NCI-H226 (cell line): ENCODE results near the gene OSTF1.

ENCODE experiments used
- DNase-seq: peaks from one replicate; pipeline ENCODE4 v3.0.0-alpha.2; 2015

OSTF1 gene

DNA sequence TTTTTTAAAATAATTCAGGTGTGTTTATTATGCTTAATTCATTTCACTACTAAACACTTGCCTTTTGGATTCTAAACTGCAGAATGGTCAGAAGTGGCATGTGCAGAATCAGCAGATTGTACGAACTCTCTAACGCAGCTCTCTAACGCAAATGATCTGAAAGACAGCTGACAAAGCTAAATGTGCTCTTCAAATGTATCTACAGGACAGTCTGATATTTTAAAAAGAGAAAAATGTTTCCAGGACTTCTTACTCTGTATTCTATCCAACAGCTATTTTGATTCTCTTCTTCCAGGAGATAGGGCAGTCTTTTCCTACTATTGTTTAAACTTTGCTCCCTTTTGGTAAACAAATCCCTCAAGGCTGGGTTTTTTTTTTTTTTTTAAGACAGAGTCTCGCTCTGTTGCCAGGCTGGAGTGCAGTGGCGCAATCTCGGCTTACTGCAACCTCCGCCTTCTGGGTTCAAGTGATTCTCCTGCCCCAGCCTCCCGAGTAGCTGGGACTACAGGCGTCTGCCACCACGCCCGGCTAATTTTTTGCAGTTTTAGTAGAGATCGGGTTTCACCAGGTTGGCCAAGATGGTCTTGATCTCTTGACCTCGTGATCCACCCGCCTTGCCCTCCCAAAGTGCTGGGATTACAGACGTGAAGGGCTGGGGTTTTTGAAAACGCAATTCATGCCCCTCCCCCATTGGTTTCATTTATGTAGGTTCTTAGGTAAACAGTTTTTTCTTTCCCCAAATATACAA, 1.6 kb upstream of the OSTF1 start:
- no peak for DNase-seq

DNA sequence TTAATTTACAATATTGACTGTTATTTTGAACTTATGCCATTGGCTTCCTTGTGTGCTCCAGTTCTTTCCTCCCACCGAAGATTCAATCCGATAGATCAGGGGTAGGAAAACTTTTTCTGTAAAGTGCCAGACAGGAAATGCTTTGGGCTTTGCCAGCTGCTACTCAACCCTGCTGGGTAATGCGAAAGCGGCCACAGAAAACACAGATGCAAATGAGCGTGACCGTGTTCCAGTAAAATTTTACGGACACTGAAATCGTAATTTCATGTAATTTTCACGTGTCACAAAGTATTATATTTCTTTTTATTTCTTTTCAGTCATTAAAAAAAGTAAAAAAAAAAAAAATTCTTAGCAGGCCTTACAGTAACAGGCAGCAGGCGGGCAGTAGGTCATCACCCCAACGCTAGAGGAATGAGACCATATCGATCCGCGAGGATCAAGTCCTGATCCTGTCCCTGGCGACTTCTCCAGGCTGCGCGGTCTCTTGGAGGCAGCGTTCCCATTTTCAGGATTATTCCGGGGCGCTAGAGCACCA, 958 bp upstream of the OSTF1 start:
- peak; percentile 28 for DNase-seq

DNA sequence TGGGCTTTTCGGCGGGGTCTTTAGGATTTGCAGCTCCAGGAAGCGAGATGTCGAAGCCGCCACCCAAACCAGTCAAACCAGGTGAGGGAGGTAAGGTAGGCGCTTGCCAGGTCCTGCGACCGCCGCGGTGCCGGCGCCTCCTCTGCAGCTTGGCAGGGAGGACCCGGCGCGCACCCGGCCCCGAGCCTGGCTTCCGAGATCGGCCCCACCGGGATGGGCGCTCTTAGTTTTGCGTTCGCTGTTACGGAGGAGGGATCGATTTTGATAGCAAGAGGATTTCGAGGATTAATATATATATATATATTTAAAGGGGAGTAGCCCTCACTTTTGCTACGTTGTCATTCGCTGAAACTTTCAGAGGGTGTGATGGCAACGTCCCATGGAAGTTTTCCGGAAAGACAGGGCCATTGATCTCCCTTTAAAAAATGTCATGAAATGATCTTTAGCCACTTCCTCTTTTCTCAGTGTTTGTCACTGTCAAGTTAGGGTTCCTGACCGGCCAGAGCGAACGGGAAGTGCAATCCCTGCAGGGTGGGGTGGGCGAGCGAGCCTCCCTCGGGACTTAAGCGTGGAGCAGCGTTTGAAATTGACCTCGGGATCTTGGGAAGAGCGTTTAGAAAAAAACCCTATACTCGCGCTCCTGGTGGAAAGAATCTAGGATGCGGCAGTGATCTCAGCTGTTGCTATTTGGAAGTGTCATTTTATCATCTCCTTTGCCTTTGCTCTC, 495 bp downstream of the OSTF1 start:
- DNase-seq: no peak

DNA sequence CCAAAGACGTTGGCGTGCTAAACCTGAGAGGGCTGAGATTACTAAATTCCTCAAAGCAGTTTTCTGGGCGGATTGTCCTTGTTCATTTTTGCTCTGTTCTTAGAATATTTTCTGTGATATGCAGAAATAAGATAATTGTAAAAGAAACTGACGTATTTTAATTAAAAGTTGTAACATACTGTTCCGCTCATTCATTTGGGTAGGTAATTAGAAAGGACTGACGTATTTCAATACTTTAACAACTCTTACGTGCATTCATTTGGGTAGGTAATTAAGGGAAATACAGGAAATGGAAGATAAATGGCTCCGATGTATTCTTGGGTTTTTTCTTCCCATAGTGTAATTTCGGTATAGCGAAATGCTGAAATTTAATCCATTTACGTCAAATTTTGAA, 1.1 kb downstream of the OSTF1 start:
- no peak for DNase-seq

DNA sequence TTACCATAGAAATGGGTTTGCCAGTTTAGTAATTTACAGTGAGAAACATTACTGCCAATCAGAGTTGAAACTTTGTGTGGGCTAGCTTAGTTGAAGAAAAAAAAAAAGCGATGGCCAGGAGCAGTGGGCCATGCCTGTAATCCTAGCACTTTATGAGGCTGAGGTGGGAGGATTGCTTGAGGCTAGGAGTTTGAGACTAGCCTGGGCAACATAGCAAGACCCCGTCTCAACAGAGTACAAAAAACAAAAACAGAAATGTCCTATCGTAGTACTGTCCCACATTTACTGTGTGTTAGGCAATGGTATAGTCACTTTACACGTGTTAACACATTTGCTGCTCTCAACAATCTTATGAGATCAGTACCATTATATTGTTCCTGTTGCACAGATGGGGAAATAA, 2.3 kb downstream of the OSTF1 start:
- DNase-seq: no peak

DNA sequence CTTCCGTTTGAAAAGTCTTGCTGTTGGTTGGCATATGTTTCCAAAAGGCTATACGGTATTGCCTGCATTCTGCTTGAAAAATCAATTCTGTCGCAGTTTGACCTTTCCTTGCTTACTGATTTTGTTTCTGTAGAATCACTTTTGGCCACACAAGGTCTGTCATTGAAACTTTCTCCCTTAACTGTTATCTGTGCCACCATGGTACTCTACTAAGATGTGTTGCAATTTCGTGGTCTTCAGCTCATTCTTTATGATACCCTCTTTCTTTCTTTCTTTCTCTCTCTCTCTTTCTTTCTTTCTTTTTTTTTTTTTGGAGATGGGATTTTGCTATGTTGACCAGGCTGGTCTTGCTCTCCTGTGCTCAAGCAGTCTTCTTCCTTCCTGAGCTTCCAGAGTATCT, 4.5 kb downstream of the OSTF1 start:
- no peak for DNase-seq

DNA sequence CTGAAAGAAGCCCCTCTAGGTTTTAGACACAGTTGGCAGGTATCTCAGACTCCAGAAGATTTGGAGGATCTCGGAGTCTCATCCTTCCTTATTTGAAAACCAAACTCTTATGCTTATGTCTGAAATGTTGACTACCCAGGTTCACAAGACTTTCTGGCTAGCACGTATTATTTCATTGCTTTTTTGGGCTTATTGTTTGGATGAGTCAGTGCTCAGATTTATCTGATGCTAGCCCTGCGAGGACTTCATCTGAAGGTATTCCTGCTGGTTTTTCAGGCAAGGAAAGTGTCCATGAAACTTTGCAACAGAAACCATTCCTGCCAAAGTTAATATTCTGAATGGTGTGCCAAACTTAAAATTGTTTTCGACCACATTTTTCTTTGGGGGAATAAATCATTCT, 8.5 kb downstream of the OSTF1 start:
- no peak for DNase-seq

DNA sequence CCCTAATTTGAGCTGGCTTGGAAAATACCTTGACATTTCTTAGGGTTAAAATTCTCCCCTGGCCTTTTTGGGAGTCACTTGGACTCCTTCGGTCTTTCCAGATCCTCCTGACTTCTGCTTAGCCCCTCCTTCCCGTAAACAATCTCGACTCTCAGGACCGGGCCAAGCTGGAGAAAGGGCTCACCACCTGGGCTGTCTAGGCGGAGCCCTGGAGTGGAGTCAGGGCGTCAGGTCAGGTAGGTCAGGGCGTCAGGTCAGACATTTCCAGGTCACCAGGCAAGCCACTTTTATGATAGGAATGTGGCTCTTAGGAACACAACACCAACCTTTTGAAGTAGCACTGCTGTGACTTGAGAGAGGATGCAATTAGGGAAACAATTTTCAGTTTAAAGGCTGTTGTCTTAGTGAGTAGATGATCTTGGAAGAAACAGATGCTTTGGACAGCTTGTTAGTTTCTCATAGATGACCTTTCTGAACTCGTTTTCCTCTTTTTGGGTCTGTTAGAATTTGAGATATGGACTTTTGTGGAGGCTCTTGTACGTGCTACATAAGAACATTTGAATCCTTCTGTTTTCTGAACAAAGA, 12.8 kb downstream of the OSTF1 start:
- DNase-seq: no peak

DNA sequence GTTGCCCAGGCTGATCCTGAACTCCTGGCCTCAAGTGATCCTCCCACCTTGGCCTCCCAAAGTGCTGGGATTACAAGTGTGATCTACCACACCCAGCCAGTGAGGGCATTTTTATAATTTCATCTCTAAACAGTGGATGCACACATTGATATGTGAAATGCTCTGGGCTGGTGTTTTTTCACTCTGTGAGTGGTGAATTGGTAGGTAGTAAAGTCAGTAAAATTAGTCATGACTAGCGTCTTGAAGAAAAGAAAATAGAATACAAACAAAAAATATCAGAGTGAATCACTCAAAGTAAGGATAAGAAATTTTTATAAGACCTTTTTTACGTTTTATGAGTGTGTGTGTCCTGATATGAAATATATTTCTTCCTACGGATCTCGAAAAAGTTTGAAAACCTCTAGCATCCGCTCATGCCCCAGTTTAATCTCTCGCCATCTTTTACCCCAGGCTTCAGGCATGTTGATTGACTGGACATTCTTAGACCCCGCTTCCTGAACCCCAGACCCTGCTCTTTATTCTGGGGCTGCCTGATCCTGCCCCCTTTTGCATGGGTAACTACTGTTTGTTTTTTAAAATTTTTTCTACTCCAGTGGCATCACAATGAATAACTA, 14.0 kb downstream of the OSTF1 start:
- DNase-seq: no peak

DNA sequence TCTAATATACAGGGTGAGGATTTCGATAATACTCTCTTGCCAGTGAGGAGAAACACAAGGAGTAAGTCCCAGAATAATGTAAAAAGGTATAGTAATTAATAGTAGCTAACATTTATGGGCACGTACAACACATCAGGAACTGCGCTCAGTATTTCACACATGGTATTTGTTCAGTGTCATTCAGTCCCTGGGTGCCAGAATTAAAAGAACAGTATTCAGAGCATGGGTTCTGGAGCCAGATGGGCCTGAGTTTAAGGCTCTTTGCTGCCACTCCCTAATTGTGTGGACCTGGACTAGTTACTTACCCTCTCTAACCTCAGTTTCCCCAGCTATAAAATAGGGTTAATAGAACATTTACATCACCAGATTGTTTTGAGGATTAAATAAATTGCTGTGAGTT, 16.3 kb downstream of the OSTF1 start:
- no peak for DNase-seq

DNA sequence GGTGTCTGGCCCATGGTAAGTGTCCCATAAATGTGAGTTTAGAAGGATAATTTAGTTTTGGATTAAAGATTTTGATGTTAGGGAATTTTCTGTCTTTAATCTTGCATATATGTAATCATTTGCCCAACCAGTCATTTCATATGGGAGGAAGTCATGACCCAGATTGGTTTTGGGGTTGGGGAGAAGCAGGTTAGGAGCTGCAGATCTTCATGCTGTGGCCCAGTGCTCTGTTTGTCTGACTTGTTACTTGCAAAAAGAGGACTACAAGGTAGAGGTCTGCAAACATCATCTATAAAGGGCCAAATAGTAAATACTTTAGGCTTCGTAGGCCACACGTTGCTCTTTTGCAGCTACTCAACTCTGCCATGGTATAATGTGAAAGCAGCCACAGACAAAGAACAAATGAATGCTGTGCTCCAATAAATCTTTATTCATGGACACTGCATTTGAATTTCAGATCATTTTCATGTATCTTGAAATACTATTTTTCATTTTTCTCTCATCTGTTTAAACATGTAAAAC, 16.8 kb downstream of the OSTF1 start:
- DNase-seq: no peak

DNA sequence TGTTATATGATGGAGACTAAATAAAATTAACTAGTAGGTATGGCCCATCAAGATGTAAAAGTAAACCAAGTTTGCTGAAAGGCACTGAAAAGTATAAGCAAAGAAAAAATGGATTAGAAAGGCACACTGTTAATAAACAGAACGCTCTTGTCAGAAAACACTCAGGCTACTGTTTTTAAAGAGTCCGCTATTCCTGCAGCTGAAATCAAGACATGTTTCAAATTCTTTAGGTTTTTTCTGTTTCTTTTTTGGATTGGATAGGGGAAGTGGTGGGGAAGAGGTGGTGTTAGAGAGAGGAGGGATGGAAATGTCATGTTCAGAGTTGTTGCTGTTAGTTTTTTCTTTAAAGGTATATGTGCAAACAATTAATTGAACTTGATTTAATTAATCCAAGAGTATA, 17.5 kb downstream of the OSTF1 start:
- no peak for DNase-seq

DNA sequence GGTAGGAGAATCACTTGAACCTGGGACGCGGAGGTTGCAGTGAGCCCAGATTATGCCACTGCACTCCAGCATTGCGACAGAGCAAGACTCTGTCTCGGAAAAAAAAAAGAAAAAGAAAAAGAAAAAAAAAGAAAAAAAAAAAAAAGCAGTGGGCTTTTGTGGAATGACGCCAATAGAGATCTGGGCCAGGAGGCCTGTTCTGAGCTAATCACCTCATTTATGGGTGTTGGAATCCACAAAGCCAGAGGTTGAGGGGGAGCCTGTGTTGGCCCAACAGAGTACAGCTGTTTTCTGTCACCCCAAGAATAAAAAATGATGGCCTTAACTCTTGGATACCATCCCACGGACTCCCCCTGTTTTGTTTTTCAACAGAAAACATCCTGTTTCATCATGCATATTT, 18.5 kb downstream of the OSTF1 start:
- no peak for DNase-seq

DNA sequence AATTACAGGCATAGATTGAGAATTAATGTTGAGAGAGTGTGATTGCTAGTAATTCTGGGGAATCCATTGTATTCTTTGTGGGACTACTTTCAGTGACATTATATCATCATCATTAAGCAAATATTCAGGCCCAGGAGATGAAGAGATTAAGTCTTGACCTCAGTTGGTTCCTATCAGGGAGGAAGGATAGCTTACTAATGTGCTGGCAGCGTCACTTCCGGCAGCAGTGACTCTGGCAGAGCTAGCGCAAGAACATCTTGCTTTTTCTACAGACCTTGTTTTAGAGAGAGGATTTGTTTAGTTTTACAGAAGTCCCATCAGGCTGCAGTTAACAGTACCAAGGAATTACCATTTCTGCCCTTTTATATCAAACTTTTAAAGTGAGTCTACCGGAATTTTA, 20.3 kb downstream of the OSTF1 start:
- peak; percentile 61 for DNase-seq

DNA sequence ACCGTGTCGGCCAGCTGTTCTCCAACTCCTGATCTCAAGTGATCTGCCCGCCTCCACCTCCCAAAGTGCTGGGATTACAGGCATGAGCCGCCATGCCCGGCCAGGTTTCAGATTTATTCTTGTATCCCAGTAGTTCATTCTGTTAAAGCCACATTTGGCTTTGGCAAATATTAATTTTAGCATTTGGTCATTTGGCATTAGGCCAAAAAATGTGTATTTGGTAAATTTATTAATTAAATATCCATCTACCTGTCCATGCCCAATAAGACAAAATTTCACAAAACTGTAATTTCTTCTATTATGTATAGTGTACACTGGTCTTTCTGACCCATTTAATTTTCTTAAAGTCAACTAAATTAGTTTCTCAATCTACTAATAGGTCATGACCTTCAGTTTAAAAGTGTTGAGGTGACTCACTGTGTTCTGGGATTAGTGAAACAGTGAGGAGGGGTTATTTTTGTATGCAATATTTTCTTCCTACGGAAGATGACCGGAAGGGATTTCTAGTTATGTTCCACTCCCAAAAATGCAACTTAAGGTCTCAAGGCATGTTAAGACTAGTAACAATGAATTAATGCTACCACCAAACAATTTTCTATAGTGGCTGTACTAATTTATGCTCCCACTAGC, 21.0 kb downstream of the OSTF1 start:
- no peak for DNase-seq

DNA sequence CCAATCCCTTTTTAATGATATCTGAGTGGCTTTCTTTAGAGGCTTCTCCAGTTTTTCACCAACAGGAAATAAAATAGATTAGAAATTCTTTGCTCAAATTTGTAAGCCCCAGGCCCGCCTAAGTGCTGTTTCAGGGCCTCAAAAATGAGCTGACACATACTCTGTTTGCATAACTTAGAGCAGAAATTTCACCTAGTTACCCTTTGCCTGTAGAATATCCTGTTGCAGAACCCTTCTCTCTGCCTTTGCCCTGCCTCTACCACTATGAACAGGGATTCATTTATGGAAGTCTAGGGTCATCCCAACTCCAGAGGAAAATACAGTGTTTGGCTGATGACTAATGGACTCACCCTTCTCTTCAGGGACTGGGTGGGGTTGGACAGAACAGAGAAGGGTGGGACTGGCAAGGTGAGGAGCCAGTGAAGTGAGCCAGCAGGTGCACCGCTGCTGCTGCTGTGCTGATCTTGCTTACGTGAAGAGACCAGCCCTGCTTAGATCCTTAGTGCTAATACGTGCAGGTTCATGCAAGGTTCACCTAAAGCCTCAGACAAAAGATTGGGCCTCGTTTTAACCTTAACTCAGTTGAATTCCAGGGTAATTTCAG, 22.8 kb downstream of the OSTF1 start:
- no peak for DNase-seq

DNA sequence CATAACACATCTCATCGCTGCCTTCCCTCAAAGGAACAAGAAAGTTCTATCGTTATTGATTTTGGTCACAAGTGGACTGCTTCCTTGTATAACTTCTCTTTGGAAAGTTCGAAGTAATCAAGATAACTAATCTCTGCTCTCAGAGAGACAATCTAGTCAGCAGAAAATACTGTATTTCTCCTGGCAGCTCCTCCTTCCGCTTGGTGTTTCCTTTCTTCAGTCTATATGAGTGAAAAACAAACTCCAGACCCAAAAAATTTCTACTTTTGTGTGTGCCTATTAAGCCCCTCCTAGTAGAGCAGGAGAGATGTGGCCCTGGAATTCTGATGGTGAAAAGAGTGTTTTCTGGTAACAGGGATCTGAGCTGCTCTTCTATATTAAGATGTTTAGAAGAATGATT, 24.5 kb downstream of the OSTF1 start:
- no peak for DNase-seq

DNA sequence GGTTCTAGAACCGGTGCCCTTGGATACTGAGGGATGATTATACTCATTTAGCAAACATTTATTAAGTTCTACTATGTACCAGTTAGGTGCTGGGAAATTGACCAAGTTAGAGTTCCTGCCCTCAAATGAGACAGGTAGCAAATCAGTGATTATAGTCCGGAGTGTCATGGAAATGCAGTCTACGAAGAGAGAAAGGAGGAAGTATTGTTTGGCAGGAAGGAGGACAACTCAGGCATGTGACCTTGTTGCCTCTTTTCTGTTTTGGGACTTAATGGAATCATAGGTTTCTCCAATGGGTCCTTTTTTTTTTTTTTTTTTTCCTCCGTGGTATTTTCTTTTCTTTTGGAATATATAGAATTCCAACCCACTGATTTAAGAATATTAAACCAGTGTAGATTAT, 28.0 kb downstream of the OSTF1 start:
- no peak for DNase-seq

DNA sequence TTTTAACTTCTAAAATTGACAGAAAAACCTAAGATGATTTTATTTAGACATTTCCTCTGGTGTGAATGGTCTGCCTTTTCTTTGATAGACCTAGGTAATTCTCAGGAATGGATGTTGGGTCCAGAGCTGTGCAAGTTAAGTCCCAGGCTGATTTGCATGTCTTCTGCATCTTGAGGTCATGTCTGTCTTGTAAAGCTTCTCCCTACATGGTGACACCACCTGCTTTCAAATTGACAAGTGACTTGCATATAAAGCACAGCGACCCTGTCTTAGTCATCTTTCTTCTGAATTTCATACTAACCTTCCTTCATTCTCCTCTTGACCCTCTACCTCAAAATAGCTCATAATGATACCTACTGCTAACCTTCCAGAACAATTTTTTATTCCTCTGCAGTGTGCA, 29.2 kb downstream of the OSTF1 start:
- DNase-seq: no peak

DNA sequence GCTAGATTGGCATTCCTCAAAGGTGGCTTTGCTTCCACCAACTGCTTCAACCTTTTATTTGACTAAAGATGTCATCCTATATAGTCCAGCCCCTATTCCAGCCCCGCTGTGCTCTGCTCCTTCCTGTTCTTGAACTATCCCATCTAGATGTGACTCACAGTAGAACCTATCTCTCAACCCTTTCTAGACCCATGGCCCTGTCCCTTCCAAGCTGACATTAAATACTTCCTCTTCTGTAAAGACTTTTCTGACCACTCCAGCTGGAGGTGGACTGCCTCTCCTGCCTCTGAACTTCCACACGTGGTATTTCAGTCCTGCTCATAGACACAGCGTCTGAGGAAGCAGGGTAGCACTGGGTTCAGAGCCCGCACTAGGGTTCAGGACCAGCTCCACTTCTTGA, 32.4 kb downstream of the OSTF1 start:
- DNase-seq: no peak

DNA sequence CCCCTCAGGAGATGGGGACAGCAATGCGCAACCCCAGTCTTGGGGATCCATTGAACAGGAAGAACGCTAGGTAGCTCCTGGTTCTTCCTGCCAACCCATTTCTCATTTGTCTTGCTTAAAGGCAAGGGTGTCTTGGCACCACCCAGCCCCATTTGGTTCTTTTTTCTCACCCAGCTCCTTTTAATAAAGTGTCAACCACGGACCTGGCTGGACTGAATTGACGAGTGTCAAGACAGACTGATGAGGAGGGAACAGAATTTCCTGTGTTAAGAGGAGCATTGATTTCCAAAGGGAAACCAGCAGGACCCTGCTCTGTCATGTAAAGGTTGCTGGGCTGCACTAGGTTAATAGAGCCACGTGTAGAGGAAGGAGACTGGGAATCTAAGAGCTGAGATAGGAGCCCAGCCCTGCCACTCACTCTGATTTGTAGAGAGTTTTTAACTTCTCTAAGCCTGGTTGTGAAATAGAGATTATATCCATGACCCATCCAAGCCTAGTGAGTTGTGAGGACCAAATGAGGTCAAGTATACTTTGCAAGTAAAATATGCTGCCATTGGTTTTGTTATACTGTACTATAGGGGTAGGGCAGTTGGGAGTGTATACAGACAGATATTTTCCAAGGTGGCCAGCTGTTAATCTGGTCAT, 33.7 kb downstream of the OSTF1 start:
- DNase-seq: no peak

DNA sequence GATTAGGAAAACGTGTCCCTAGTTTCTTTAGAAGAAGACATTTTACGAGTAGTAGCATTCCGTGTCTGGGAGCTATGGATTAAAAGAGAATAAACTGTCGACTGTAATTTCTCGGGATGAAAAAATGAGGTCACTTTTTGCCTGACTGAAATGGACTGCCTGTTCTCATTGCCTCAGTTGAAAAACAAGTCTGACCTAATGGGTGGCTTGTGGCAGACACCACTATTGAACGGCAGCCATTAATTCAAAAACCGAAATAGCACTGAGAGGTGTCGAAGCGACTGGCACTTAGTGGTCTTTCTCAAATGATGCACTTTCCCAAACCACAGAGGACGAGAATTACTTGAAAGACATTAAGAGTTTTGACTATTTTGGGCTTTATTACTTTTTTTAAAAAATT, 35.4 kb downstream of the OSTF1 start:
- no peak for DNase-seq
